ENCODE measurements around the gene CA5B. TPM values are rescaled to one million over a fixed set of nuclear protein-coding genes. Genes with fewer than 3 reads are reported as not detected.
"Not testable (repeated sequence)": the region's sequence is repeated elsewhere in the genome, so short reads cannot be mapped to it uniquely, and the experiment has no call there.

CA5B gene
- total and polyA plus RNA-seq, 2 donors (not counting 1 experiment from before 2014, with no cell fraction given): 7.4 to 11.6 TPM

DNA sequence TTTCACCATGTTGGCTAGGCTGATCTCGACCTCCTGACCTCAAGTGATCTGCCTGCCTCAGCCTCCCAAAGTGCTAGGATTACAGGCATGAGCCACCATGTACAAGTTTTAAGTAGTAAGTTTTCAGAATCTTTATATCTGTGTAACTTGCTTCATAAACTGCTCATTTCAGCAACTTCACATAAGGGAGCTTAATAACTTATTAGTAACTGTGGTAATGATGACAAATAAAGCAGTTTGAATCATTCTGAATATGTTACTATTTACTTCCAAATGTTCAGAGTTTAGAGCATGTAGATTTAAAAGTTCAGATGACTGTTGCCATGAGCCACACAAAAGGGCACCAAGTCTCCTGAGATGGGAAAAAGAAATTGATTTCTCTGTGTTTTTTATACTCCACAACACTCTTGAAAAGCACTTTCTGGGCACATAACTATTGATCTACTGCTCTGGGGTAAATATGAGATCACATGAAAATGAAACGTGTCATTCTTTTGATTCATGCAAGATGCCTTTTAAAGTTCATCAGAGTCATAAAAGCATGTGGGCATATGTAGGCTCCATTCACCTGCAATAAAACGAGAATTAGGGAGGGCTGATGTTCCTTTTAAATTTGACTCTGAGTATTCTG is 14.1 kb upstream of the CA5B start:
- Histone ChIP-seq H3K4me1 (ENCODE audit: control insufficient read depth, extremely low read depth, insufficient read depth, low read length) (no peaks in the 10 kb centered on the region), H3K4me3 (replicated peaks in 1 of 4; ENCODE audit: control extremely low read depth in 1 of 4, insufficient read depth in 1 of 4, low read depth in 3 of 4, low read length in 4 of 4) (no peak overlapping the region), H3K79me2 (ENCODE audit: control insufficient read depth, insufficient read depth, low read length) (no peaks in the 10 kb centered on the region), H4K20me1 (ENCODE audit: control insufficient read depth, extremely low read depth, insufficient read depth, low read length) (no peaks in the 10 kb centered on the region), H3K36me3 (ENCODE audit: control insufficient read depth, insufficient read depth, low read length) (no peaks in the 10 kb centered on the region), H2AFZ (ENCODE audit: low read length) (no peak overlapping the region), H3K9me3 (ENCODE audit: control insufficient read depth, insufficient read depth, low read depth, low read length) (no peaks in the 10 kb centered on the region), H3K27ac (ENCODE audit: insufficient read depth, low read length) (no peak overlapping the region), H3K4me2 (ENCODE audit: extremely low read depth, insufficient read depth, low read length) (no peak overlapping the region), H3K9ac (ENCODE audit: insufficient read depth, low read length) (no peak overlapping the region), H3K27me3 (ENCODE audit: control insufficient read depth, insufficient read depth, low read length) (no peaks in the 10 kb centered on the region)
- TF ChIP-seq EZH2 (IDR thresholded peaks at IDR 0.05; ENCODE audit: low read length, missing control alignments): no peak
- TF ChIP-seq, protein P1, sequence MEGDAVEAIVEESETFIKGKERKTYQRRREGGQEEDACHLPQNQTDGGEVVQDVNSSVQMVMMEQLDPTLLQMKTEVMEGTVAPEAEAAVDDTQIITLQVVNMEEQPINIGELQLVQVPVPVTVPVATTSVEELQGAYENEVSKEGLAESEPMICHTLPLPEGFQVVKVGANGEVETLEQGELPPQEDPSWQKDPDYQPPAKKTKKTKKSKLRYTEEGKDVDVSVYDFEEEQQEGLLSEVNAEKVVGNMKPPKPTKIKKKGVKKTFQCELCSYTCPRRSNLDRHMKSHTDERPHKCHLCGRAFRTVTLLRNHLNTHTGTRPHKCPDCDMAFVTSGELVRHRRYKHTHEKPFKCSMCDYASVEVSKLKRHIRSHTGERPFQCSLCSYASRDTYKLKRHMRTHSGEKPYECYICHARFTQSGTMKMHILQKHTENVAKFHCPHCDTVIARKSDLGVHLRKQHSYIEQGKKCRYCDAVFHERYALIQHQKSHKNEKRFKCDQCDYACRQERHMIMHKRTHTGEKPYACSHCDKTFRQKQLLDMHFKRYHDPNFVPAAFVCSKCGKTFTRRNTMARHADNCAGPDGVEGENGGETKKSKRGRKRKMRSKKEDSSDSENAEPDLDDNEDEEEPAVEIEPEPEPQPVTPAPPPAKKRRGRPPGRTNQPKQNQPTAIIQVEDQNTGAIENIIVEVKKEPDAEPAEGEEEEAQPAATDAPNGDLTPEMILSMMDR (conservative IDR thresholded peaks at IDR 0.05 in 1 of 2, IDR thresholded peaks at IDR 0.05 in 1 of 2; ENCODE audit: low read depth in 1 of 2, low read length in 2 of 2): no peak
- no peak for DNase-seq (ENCODE audit: low read depth in 2 of 2)

DNA sequence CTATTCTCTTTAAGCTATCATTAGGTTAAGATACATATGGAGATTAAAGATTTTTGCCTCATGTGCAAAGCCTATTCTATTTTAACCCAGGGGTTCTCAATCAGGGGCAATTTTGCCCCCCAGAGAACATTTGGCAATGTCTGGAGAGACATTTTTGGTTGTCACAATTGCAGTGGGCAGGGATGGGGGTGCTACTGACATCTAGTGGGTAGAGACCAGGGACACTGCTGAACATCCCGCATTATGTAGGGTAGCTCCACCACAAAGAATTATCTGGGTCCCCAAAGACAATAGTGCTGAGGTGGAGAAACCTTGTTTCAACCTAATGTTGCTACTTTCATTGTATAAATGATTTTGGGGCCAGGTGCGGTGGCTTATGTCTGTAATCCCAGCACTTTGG is 13.2 kb upstream of the CA5B start:
- no peak overlapping the region for H2AFZ ChIP-seq (ENCODE audit: low read length)
- no peaks in the 10 kb centered on the region for H3K27me3 ChIP-seq (ENCODE audit: control insufficient read depth, insufficient read depth, low read length)
- TF ChIP-seq, protein P1 (conservative IDR thresholded peaks at IDR 0.05 in 1 of 2, IDR thresholded peaks at IDR 0.05 in 1 of 2; ENCODE audit: low read depth in 1 of 2, low read length in 2 of 2): no peak
- no peak for TF ChIP-seq EZH2 (IDR thresholded peaks at IDR 0.05; ENCODE audit: low read length, missing control alignments)

DNA sequence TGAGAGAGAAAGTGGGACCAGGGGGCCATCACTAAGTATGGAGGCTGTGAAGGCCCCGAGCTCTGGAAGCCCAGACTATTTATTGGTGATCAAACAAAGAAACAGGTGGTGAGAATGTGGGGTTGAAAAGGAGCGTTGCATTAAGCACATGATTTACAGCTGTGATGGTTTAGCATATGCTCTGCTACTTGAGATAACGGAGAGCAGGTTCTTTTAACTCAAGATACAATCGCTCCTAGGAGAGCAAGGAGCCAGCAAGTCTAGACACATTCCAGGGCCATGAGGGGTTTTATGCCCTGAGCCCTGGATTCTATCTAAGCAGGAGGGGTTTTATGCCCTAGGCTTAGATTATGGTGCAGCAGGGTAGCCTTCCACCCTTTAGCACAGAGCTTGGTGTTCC is 6.7 kb upstream of the CA5B start:
- not testable (repeated sequence) for H3K79me2 ChIP-seq (ENCODE audit: control insufficient read depth, insufficient read depth, low read length); H4K20me1 ChIP-seq (ENCODE audit: control insufficient read depth, extremely low read depth, insufficient read depth, low read length); H2AFZ ChIP-seq (ENCODE audit: low read length); H3K27me3 ChIP-seq (ENCODE audit: control insufficient read depth, insufficient read depth, low read length); DNase-seq (ENCODE audit: low read depth in 2 of 2); H3K9ac ChIP-seq (ENCODE audit: insufficient read depth, low read length); H3K4me3 ChIP-seq (replicated peaks in 1 of 4; ENCODE audit: control extremely low read depth in 1 of 4, insufficient read depth in 1 of 4, low read depth in 3 of 4, low read length in 4 of 4); H3K4me2 ChIP-seq (ENCODE audit: extremely low read depth, insufficient read depth, low read length); H3K27ac ChIP-seq (ENCODE audit: insufficient read depth, low read length); H3K36me3 ChIP-seq (ENCODE audit: control insufficient read depth, insufficient read depth, low read length); H3K9me3 ChIP-seq (ENCODE audit: control insufficient read depth, insufficient read depth, low read depth, low read length); H3K4me1 ChIP-seq (ENCODE audit: control insufficient read depth, extremely low read depth, insufficient read depth, low read length)

More for the DNA sequence above, 13.2 kb upstream of the CA5B start:
- H3K79me2 ChIP-seq (ENCODE audit: control insufficient read depth, insufficient read depth, low read length): no peaks in the 10 kb centered on the region
- H3K9me3 ChIP-seq (ENCODE audit: control insufficient read depth, insufficient read depth, low read depth, low read length): no peaks in the 10 kb centered on the region
- no peaks in the 10 kb centered on the region for H4K20me1 ChIP-seq (ENCODE audit: control insufficient read depth, extremely low read depth, insufficient read depth, low read length)
- no peak overlapping the region for H3K27ac ChIP-seq (ENCODE audit: insufficient read depth, low read length)
- H3K4me1 ChIP-seq (ENCODE audit: control insufficient read depth, extremely low read depth, insufficient read depth, low read length): no peaks in the 10 kb centered on the region
- H3K4me2 ChIP-seq (ENCODE audit: extremely low read depth, insufficient read depth, low read length): no peak overlapping the region
- H3K9ac ChIP-seq (ENCODE audit: insufficient read depth, low read length): no peak overlapping the region
- no peaks in the 10 kb centered on the region for H3K36me3 ChIP-seq (ENCODE audit: control insufficient read depth, insufficient read depth, low read length)
- no peak for DNase-seq (ENCODE audit: low read depth in 2 of 2)
- no peak overlapping the region for H3K4me3 ChIP-seq (replicated peaks in 1 of 4; ENCODE audit: control extremely low read depth in 1 of 4, insufficient read depth in 1 of 4, low read depth in 3 of 4, low read length in 4 of 4)
